GM18498 (cell line): ENCODE data around the gene RB1.

Experiments
- ATAC-seq: cut with Tn5 transposase; IDR thresholded peaks from one replicate; pipeline ENCODE4 v1.9.1; 2021; ENCODE audit warnings: mild to moderate bottlenecking, moderate library complexity; ENCODE audit not compliant: unreplicated experiment

RB1 gene

GRCh38 chr13:48518083-48518482 lies 214.5 kb downstream of the RB1 start:
- no peak for ATAC-seq

GRCh38 chr13:48526286-48526685 lies 222.7 kb downstream of the RB1 start:
- no peak for ATAC-seq

GRCh38 chr13:48527955-48528354 lies 224.4 kb downstream of the RB1 start:
- ATAC-seq: no peak

- ATAC-seq: no peak
Measured at GRCh38 chr13:48528720-48529119, 225.2 kb downstream of the RB1 start.

- ATAC-seq: no peak
Measured at GRCh38 chr13:48530833-48531232, 227.3 kb downstream of the RB1 start.
